Stimulated activated CD4-positive, alpha-beta T cell treated with anti-CD3 and anti-CD28 coated beads, Interleukin-15, amount 100 ng/mL, for 24 hours (primary cell): ENCODE measurements around the gene PRELID3B.
"Not testable (repeated sequence)": the region's sequence is repeated elsewhere in the genome, so short reads cannot be mapped to it uniquely, and the experiment has no call there.

ENCODE experiments used
- DNase-seq: peaks from one replicate; pipeline ENCODE4 v3.0.0-alpha.2; 2020

Gene PRELID3B

DNA sequence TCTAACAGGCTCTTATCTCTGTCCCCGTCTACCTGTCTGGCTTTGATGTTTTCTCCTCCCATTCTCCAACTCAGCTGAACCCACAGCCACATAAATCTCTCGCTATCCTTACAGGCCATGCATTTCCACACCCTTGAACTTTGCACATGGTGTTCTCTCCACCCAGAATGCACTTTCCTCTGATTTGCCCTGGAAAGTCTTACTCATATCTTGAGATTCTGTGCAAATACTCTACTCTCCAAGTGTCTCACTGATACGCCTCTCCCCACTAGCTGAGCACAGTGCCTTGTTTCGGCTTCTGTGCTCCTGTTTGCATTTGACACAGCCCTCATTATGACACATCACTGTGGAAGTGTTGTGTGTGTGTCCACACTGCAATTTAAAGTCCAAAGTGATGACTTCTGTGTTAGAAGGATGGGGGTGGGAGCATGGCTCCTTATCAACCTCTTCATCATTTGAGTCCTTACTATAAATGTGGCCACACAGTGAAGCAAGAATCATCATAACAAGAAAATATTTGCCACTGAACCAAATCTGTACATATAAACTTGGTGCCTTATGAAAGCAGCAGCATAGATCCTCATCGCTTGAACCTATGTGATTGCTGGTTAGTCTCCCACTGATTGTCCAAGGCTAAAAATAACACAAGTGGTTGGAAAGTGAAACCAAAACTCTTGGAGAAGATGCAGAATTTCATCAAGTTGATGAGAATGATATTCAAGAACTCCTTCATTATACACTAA is 5.5 kb upstream of the PRELID3B start:
- DNase-seq = peak; percentile 37

DNA sequence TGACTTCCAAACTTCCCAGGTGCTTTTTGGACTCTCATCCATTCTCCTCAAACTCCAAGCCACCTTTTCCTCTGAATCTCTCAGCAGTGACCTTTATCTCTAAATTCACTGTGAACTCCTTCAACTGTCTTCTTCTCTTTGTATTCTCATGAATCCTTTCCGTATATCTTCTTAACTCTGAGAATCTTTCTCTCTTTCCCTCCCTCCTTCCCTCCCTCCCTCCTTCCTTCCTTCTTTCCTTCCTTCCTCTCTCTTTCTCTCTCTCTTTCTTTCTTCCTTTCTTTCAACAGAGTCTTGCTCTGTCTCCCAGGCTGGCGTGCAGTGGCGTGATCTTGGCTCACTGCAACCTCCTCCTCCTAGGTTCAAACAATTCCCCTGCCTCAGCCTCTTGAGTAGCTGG is 4.3 kb upstream of the PRELID3B start:
- DNase-seq = no peak

DNA sequence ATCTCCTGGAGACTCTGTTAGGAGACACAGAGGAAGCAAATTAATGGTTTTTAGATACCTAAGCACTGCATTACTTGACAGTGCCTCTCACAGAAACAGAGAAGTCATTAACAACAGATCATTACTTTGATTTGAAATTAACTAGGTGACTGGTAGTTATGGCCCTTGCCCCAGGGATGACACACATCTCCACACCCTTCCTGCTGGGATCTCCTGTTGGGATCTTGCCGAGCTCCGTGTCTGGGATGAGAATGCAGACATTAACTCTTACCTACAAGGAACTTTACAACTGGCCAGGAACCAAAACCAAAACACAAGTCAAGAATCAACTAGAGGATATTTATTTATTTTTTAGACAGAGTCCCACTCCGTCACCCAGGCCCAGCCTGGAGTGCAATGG is 2.2 kb upstream of the PRELID3B start:
- DNase-seq = no peak

DNA sequence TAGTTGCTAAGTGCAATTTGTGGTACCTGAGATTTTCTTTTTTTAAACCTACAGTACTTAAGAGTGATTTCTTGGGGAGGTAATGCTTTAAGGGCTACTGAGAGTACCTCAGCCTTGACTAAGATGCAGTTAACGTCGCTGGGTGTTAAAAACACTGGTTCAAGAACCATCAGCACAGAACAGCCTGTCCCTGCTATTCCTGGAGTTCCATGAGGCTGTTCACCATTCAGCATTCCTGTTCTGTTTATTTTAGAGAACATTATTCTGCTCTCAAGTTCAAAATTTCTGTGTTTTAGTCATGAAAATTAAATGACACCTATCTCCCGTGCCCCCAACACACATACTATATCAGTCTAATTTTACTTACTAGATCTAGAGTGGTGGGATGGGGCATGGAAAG is 1.7 kb upstream of the PRELID3B start:
- no peak for DNase-seq

DNA sequence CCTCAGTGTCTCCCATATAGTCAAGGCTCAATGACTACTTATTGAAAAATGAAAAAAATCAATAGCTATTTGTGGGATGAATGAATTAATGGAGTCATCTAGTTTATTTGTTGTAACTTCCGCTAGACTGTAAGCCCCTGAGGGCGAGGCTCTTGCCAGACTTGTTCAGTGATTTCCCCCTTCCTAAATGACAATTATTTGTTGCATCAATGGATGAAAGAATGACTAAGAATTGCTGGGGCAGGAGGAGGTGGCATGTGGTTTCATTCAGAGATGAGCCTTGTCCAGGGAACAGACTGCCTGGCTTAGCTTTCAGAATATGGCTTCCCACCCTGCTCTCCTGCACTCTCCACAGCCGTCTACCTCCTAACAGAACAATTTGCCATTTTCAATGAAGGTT is 1.1 kb upstream of the PRELID3B start:
- DNase-seq = peak; percentile 15

DNA sequence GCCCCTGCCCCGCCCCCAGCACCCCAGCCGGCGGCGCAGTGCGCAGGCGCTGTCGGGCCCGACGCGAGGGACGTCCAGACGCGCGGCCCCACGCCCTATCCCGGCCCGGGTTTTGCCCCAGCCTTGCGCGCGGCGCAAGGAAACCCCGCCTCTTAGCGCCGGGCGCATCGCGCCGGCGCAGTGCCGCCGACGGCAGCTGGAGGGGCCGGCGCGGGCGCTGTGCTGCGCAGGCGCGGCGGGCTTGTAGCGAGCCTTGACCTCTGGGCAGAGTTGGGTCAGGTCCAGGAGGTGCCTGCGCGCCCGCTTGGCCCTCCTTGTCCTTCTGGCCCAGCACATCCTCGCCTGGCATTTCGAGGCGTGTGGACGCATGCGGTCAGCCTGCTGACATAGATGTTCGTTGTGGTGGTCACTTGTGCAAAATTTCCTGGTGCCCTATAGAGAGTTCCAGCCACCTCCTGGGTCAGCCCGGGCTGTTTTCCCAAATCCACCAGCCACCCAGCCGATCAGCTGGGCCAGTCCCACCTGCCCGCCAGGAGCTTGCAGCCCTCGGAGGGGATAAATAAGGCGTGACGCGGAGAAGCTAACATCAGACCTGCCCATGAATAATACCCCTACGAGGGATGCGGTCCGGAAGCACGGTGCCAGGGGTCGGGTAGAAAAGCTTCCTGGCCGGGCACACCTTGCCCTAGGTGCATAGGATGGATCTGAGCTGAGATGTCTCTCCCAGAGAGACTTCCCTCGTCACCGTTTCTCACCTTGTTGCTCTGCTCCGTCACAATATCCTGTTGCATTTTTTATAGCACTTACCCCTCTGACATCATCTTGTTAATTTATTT is 428 bp upstream of the PRELID3B start:
- DNase-seq = peak; percentile 96

DNA sequence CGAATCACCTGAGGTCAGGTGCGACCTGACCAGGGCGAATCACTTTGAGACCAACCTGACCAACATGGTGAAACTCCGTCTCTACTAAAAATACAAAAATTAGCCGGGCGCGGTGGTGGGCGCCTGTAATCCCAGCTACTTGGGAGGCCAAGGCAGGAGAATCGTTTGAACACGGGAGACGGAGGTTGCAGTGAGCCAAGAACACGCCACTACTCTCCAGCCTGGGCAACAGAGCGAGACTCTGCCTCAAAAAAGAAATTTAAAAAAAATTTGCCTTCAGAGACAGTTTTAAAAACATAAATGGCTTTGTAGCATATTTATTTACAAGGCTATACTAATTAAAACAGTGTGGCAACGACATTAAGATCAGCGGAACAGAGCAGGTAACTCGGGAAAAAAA is 1.1 kb downstream of the PRELID3B start:
- DNase-seq = not testable (repeated sequence)

DNA sequence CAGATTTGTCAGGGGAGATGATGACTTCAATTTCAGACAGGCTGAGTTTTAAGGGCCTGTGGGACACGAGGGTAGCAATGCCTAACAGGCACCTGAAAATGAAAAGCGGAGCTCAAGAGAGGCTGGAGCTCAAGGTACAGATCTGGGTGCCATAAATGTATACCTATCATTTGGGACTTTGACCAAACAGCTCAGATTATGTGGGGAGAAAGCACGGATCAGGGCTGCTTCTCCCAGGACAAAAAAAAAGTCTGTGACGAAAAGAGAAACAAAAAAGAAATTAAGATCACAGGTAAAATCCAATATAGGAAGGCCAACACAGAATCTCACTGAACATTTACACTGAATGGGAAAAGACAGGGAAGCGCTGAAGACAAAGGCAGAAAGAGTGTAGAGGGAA is 1.9 kb downstream of the PRELID3B start:
- no peak for DNase-seq

DNA sequence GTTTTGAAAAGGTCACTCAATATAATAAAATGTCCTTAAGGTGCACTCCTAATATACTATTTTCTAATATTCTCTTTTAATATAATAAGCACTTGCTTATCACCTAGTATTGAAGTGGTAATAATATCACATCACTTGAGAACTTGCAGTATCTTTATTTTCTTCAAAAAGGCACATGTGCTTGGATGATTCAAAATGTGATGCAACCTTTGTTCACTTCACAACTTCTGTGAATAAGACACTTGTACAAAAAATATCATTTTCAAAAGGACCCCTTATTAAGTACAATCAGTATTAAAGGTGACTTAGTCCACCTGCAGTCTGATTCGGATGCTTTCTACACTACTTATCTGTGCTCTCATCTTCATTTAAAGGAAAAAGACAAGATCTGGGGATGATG is 3.4 kb downstream of the PRELID3B start:
- no peak for DNase-seq

DNA sequence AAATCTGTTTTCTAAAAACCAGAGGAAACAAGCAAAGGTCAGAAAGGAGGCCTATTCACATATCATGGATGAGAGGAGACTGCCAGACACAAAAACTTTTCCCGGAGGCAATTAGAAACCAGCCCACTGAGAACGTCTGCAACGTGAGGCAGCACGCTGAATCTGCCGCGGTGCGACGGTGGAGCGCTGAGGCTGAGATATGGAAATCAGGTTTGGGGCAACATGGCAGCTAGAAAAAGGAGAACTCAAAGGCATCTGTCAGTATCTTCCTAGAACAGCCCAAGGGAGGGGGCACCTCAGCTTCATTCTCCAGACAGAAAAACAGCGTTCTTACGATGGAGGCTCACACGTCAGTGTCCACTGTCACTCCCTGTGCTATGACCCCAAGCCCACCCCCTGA is 5.2 kb downstream of the PRELID3B start:
- DNase-seq = no peak

DNA sequence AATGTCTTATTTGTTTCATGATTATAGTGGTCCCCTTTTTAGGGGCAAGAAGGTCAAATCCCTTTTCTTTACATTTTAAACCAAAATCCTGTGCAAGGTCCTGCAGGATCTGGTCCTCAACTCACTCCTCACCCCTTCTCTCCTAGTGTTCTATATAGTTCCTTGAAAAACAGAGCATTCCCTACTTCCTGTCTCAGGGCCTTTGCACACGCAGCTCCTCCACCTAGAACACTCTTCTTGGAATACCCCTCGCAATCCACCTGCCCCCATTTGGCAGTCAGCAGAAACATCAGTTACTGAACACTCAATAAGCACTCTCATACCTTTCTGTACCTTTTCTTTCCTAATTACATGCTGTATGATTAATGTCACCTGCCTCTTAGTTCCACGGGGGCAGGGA is 7.2 kb downstream of the PRELID3B start:
- no peak for DNase-seq

DNA sequence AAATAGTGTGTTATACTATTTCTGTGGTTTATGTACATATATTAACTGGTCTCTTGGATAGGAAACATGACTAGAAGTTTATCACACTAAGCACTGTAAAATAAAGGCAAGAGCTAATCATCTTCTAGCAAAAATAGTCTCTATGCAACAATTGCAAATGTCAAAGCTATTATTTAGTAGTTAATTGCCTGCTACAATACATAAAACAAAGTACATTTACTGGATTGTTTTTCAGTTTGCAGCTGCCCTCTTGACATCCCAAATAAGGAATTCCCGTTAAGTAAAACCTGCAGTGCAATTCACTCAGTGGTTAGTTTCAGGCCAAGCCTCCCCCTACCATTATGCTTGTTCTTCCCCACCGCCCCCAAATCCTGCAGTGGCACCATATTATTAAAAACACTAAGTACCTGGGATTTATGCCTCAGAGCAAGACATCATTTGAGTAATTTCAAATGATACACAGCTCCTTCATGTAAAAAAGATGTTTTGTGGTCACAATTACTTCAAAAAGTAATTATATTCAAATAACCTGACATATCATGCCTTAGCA is 8.9 kb downstream of the PRELID3B start:
- DNase-seq = no peak

DNA sequence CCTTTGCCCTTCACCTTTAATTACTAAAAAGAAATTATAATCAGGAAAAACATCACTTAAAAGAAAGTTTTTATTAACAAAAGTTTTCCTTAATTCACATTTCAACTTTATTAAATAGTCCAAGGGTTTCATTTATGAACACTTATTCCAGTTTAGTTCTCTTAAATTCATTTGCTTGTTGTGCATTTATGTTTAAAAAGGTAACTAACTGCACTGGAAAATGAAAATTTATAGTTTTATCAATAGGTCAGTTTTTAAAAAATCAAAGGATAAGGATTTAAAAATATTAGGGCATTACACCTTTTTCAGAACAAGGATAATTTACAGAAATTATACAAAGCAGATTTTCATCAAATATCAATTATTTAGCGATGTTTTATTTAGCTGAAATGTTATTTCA is 9.5 kb downstream of the PRELID3B start:
- no peak for DNase-seq

DNA sequence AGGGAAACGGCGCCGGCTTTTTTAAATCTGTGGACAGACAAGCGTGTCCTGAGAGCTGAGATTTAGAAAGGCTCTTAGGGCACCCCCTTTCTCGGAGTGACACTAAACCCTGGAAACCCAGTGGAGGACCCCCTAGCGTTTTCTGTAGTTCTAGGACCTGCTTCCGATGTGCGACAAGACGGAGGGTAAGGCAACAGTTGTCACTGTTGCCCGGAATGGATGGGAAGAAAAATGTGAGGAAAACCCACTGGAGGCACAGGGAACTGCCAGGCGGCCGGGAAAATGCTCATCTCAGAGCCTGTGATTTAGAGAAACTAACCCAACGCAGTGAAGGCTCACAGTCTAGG is 9.9 kb downstream of the PRELID3B start:
- no peak for DNase-seq

DNA sequence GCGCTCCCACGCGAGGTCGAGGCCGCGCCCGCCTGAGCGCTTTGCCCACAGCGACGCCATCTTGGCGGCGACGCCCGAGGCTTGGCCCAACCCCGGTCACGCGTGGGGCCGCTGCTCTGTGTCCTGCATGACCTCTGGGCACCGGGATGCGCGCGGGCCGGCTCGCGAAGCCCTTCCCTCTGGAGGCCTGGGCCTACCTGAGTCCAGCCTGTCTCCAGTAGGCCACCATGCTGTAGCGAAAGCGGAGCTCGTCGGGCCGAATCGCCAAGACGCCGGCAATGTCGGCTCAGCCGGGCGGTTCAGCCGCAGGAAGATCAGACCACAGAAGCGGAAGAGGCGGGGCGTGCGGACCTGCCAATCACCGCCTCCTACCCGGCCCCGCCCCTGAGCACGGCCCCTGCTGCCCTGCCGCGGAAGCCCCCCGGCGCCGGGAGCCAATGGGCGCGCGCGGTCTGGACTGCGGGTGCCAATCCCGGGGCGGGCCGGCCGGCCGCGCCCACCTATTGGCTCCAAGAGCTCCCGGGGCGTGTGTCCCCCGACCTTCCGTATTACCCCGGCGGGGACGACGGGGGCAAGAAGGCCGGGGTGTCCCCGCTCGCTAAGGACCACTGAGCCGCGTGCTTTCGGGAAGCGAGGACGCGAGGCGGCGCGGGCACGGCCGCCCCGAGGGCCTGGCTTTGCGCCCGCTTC is 10.4 kb downstream of the PRELID3B start, which contains the start of gene ATP5F1E:
Gene ATP5F1E, minus strand, starts transcription at position 313 of the 690 bp plus-strand sequence. Its CDS starts 84 bp downstream, at position 229.
- DNase-seq = peak; percentile 98

DNA sequence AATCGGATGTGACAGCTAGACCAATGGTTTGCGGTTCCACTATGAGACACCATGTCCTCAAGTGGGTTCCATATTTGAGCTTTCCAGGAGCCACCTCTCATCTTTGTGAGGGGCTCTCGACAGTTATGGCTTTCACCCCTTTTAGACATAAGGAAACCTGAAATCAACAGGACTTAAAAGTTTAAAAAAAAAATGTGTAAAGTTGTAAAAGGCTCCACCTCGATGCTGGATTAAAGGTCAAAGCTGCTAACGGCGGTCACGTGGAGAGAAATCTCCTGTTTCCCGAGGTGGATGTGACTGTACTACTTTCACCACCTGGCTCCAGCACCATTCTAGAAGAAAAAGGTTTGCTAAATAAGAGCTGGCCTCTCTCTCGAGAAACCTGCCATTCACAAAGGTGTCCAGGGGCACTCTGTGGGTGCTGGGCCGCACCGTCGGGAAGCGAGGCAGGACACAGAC is 11.0 kb downstream of the PRELID3B start:
- DNase-seq = peak; percentile 31

DNA sequence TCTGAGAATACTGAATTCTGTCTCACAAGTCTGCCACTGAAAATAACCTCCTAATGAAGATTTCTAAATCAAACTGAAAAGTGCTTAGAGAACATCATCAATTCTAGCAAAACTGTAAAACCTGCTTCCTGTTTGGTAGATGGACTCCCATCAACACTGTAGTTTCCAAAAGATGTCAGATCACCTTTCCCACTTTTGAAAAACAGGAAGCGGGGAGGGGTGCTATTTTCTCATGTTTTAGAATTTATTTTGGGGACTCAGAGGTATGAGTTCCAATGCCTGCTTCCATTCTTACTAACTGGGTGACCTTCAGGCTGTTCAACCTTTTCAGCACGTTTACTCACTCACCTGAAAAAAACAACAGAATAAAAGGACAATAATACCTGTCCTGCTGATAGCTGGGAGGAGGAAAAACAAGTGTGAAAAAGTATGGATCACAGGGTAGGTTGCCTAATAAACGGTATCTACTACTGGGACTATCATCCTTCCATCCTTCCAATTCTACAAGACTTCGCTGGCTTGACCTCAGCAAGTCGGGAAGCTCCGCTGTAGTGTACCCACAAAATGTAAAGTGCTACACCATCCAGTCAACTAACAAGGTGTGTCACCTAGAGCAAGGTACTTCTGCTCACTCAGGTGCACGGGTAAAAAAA is 11.5 kb downstream of the PRELID3B start:
- no peak for DNase-seq

DNA sequence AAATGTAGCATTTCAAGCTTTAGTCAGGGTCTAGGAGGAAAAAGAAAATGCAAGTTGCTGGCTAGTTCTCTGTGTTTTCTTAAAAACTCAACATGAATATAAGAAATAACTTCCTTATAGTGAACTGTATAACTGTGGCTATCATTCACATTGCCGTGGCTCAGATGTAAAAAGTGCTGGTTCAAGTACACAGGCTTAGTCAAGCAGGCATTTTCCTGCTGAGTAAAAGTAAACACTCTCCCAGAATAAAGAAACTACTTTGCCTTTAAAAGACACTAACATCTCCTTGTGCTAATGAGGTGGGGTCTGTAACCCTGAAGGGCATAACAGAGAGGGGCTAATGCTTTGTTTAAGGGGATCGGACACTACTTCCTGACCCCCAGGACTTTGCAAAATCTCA is 13.8 kb downstream of the PRELID3B start:
- DNase-seq = no peak

DNA sequence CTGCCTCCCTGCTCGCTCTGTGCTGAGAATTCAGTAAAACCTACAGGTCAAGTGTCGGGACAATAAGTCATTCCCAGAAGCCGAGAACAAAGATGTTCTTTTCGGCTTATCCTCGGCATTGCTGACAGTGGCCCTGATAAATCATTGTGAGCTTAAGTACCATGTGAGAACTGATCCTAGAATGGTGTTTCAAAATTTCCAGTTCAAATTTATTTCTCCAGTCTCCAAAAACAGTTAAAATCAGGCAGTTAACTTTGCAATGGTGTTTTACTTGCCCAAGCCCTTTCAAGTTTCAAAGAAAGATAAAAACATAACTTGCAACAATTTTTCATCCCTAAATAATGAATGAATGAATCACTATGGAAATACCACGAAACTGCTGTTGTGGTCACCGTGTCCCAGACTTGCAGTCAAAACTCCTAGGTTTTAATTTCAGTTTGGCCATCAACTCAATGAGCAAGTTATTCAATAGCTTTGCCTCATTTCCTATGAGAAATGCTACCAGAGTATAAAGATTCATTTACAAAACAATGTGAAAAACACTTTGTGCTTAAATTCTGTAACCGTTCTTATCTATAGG is 14.8 kb downstream of the PRELID3B start:
- DNase-seq = no peak

DNA sequence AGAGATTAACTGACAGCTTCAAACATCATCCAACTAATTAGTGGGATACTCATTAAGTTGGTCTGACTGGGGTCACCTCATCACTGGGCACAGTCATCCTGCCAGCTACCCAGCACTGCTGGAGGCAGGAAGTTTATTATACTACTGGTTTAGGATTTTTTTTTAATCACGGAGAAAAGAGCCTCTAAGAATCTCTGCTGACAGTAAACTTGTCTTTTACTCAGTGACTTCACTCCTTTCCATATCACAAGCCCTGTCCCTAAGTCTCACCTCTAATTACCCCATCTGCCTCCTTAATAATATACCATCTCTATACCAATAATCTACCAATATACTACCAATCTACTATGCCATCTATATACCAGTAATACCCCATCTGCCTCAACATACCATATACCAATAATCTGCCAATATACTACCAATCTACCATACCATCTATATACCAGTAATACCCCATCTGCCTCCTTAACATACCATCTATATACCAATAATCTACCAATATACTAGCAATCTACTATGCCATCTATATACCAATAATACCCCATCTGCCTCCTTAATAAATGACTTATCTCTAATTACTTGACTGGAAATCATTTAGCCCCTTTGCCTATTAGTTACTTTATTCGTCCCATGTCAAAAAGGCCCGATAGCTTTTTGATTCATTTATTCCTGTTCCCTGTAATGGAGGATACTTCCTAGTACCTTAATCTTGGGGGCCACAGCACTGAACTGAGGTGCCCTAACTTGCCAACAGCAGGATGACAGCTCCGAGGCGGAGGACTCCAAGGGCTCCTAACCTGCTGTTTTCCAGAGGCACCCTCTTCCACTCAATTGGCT is 15.5 kb downstream of the PRELID3B start:
- DNase-seq = no peak

DNA sequence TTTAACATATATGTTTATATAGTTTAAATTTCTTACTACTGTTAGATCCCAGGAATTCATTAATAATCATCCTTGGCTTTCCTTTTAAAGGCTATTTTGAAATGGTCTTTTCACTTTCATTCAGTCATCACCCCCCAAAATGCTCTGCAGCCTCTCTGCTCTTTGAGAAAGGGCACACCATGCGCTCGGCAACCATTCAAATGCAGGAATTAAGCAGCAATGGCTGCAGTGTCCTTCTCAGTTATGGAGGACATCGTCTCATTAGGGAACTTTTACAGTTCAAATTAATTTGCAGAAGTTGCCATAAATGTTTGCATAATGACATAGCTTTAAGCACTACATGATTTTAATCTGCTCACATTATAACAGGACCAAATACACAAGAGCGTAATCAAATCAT is 17.1 kb downstream of the PRELID3B start:
- no peak for DNase-seq

DNA sequence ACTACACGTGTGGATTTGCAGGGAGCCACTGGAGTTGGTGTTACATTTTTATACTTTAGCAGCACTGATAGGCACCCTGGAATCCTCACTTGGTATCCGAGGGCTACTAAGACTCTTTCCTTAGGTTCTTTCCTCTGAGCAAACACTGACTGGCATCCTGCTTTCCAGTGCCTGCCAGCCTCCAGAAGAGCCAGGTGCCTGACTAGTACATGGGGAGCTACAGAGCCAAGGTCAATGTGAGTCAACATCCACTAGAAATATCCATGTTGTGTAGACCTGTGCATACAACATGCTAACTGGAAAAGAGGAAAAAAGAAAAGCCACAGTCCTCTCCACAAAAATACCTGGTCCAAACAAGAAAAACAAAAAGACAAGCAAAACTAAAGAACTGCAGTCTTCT is 17.5 kb downstream of the PRELID3B start:
- DNase-seq = no peak
